GM12891 (cell line): Measurements from ENCODE around the gene ANKK1.

ENCODE experiments used
- PAX5 ChIP-seq: IDR thresholded peaks from 2 replicates; pipeline ENCODE4 v1.6.1; 2011; ENCODE audit warnings: low read length, moderate library complexity, mild to moderate bottlenecking; ENCODE audit not compliant: insufficient read depth, severe bottlenecking
- POLR2A ChIP-seq: IDR thresholded peaks from 2 replicates; pipeline ENCODE4 v1.6.1; 2011; ENCODE audit warnings: low read depth, low read length, control low read depth
- POLR2AphosphoS5 ChIP-seq: IDR thresholded peaks from 2 replicates; pipeline ENCODE4 v1.6.1; 2011; ENCODE audit warnings: low read depth, low read length, control low read depth
- SPI1 ChIP-seq: IDR thresholded peaks from 2 replicates; pipeline ENCODE4 v1.6.1; 2011; ENCODE audit warnings: low read depth, low read length, control low read depth
- TAF1 ChIP-seq: IDR thresholded peaks from 2 replicates; pipeline ENCODE4 v1.6.1; 2011; ENCODE audit warnings: low read depth, low read length, control low read depth

DNA sequence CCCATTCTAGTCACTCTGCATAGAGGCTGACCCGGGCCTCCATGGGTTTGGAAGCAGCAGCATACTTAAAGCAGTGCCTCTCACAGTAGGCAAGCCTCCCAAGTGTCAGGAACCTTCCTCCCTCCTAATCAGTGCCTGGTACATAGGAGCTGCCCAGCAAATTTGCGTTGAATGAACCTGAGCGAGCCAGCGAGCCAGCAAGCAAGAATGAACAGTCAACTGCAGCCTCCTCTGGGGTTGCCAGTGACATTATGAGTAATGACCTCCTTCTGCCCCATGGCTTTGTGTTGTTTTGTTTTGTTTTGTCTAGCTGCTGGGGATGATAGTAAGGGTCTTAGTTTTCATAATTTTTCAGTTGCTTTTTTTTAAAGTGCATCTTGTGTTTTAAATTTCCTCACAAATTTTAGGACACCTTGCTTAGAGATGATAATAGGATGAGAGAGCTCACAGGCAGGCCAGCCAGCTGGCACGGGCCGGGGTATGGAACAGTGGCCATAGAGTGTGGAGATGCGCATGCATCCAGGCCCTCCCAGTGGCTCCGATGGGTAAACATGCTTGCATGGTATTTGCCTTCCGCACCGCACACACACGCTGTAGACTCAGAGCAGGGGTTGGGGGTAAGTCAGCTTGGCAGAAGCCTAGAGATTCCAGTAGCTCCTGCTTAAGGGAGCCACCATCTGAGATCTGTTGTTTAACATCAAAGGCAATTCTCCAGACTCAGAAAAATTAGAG lies 37.1 kb upstream of the ANKK1 start:
- TF ChIP-seq TAF1, result no peak
- TF ChIP-seq POLR2AphosphoS5, result no peak
- TF ChIP-seq POLR2A, result no peak
- TF ChIP-seq SPI1, result no peak
- TF ChIP-seq PAX5, result no peak
